ENCODE measurements around the gene ZNF214.

DNA sequence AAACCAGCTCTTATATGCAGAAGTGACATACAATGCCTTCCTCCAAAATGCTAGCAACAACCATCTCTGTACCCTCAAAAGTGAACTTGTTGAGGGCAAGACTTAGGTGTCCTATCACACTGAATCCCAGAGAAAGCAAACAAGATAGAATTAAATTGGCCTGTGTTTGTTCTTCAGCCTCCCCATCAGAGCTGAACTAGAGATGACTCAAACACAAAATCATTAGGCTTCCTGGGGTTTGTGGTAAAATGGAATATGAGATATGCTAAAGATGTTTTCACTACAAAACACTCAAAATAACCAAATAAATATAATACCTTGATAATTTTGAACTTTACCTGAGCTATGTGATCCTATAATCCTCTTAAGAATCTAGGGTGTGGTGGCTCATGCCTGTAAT is 31.6 kb downstream of the ZNF214 start:
- TF ChIP-seq POLR2A (IDR thresholded peaks at IDR 0.05; ENCODE audit: low read depth), result no peak
- TF ChIP-seq EP300 (IDR thresholded peaks at IDR 0.05), result no peak
